Measurements from ENCODE around the gene USP21. TPM values are rescaled to one million over a fixed set of nuclear protein-coding genes. Genes with fewer than 3 reads are reported as not detected.
A peak's percentile ranks its signal among the peaks of the same experiment; 100 is the strongest.
"Not testable (repeated sequence)": the region's sequence is repeated elsewhere in the genome, so short reads cannot be mapped to it uniquely, and the experiment has no call there.

USP21 gene
- total RNA-seq, 6 experiments from 2014 or later: 6.9 to 11.1 (median 8.8) TPM

DNA sequence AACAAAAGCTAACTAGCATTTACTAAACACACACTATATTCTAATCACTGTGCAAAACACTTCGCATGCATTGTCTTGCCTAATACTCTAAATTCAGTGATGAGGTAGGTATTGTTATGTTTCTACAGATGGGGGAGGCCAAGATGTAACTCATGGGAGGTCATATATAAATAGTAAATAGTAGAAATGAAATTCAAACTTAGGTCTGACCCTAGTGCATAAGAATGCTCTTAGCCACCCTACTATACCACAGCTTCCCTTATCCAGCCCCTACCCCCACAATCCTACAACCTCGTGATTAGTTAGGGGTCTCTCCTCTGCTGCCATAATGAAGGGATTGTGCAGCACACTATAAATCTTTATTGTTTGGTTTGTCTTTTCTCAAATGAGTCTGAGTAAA, 44.7 kb upstream of the USP21 start:
- intact Hi-C loops (cut with DNase I): no loop called here
- TF ChIP-seq, protein P1, sequence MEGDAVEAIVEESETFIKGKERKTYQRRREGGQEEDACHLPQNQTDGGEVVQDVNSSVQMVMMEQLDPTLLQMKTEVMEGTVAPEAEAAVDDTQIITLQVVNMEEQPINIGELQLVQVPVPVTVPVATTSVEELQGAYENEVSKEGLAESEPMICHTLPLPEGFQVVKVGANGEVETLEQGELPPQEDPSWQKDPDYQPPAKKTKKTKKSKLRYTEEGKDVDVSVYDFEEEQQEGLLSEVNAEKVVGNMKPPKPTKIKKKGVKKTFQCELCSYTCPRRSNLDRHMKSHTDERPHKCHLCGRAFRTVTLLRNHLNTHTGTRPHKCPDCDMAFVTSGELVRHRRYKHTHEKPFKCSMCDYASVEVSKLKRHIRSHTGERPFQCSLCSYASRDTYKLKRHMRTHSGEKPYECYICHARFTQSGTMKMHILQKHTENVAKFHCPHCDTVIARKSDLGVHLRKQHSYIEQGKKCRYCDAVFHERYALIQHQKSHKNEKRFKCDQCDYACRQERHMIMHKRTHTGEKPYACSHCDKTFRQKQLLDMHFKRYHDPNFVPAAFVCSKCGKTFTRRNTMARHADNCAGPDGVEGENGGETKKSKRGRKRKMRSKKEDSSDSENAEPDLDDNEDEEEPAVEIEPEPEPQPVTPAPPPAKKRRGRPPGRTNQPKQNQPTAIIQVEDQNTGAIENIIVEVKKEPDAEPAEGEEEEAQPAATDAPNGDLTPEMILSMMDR (IDR thresholded peaks at IDR 0.05): no peak
- no peak for TF ChIP-seq POLR2A (IDR thresholded peaks at IDR 0.05)
- H3K9me3 ChIP-seq: no peaks in the 10 kb centered on the region
- no peak for ATAC-seq
- H3K27me3 ChIP-seq: no peaks in the 10 kb centered on the region
- no peak for DNase-seq
- peaks cover 0 to 46% (median 14%) of the 10 kb centered on the region in 4 donors for H3K4me1 ChIP-seq
- 75% methylated on average over 2 of the region's 2 CpGs for WGBS (ENCODE audit: insufficient coverage, low coverage, low lambda C conversion rate, missing lambda C conversion rate)
- no peak overlapping the region for H3K27ac ChIP-seq
- H3K36me3 ChIP-seq: peaks cover 0 to under 1% (median 0%) of the 10 kb centered on the region in 4 donors
- no peak overlapping the region for H3K4me3 ChIP-seq

DNA sequence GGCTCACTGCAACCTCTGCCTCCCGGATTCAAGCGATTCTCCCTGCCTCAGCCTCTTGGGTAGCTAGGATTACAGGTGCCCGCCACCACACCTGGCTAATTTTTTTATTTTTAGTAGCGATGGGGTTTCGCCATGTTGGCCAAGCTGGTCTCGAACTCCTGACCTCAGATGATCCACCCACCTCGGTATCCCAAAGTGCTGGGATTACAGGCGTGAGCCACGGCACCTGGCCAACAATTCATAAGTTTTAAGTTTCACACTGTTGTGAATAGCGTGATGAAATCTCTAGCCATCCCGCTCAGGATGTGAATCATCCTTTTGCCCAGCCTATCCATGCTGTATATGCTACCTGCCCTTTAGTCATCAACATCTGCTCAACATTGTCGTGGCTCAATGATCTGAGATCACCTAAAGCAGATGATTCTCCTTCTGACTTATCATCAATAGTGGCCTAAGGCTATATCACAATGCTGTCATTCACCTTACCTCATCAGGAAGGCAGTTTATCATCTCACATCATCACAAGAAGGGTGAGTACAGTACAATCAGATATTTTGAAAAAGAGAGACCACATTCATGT, 44.1 kb upstream of the USP21 start:
- Histone ChIP-seq H3K27me3 (no peaks in the 10 kb centered on the region), H3K9me3 (no peaks in the 10 kb centered on the region), H3K4me1 (peaks cover 0 to 50% (median 17%) of the 10 kb centered on the region in 4 donors), H3K36me3 (peaks cover 0 to 7% (median 3%) of the 10 kb centered on the region in 4 donors), H3K4me3 (no peak overlapping the region), H3K27ac (no peak overlapping the region)
- DNase-seq (no peak), ATAC-seq (peak in 1 of 4 donors; percentile 12)
- no peak for TF ChIP-seq POLR2A (IDR thresholded peaks at IDR 0.05)
- TF ChIP-seq, protein P1 (IDR thresholded peaks at IDR 0.05): no peak
- intact Hi-C loops (cut with DNase I): no loop called here
- 56% methylated on average over 12 of the region's 12 CpGs for WGBS (ENCODE audit: insufficient coverage, low coverage, low lambda C conversion rate, missing lambda C conversion rate)

DNA sequence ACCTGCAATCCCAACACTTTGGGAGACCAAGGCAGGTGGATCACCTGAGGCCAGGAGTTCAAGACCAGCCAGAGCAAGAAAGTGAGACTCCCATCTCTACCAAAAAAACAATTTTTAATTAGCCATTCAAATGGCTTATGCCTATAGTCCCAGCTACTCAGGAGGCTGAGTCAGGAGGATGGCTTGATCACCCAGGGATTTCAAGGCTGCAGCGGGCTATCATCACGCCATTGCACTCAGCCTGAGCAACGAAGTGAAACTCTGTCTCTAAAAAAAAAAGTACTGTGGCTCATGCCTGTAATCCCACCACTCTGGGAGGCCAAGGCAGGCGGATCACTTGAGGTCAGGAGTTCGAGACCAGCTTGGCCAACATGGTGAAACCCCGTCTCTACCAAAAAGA, 43.3 kb upstream of the USP21 start:
- peaks cover 0 to 15% (median 9%) of the 10 kb centered on the region in 4 donors for H3K36me3 ChIP-seq
- DNase-seq; H3K27me3 ChIP-seq; H3K27ac ChIP-seq; ATAC-seq; intact Hi-C loops (cut with DNase I); H3K4me3 ChIP-seq; H3K9me3 ChIP-seq: not testable (repeated sequence)
- WGBS (ENCODE audit: insufficient coverage, low coverage, low lambda C conversion rate, missing lambda C conversion rate): 87% methylated on average over 3 of the region's 6 CpGs
- H3K4me1 ChIP-seq: peaks cover 0 to 50% (median 19%) of the 10 kb centered on the region in 4 donors

DNA sequence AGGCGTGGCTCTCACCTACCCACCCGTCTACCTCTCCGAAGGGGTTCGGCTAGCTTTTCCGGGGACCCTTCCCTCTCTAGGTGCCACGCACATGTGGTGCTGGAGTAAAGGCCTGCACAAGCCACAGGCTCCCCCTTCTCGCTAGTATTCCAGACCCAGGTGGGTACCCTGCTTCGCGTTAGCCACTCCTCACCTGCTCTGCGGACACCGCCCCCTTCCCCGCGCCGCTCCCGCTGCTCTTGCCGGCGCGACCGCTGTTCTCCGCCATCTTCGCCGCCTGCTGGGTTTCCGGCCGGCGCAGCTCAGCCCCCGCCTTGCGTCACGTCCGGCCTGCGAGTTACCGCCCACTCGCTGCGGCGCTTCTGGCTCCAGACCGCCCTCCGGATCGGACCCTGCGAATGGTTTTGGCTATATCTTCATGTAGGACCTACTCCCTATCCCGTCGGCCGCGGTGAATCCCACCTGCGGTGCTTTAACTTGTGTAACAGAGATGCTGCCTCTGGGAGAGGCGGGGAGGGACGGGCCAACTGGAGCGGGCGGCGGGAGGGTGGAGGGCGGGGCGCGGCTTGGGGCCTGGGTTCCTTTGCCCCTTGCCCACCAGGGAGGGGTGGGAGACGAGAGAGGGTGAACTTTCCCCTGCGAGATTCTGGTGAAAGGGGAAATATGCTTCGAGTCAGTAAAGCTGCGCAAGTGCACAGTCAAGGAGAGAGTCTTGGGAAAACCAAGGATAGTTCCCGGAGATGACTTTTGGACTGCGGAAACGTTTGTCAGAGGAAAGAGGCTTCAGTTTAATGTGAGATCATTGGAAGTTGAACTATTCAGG, 41.3 kb upstream of the USP21 start, which contains the start of the genes NIT1 and PFDN2:
Gene NIT1, plus strand, starts transcription at position 347 of the 823 bp plus-strand sequence. Its CDS starts 72 bp downstream, at position 419.
Gene PFDN2, minus strand, starts transcription at position 279 of the 823 bp plus-strand sequence. Its CDS starts 11 bp downstream, at position 268.
- under 1% methylated on average over 32 of the region's 58 CpGs for WGBS (ENCODE audit: insufficient coverage, low coverage, low lambda C conversion rate, missing lambda C conversion rate)

More for the DNA sequence above, 41.3 kb upstream of the USP21 start, which contains the start of the genes NIT1 and PFDN2:
- TF ChIP-seq POLR2A (IDR thresholded peaks at IDR 0.05): peak; percentile 96
- TF ChIP-seq, protein P1 (IDR thresholded peaks at IDR 0.05): no peak
- Histone ChIP-seq H3K4me3 (peak within 1 kb of the TSS; percentile 89 to 100 (median 99)), H3K9me3 (no peaks in the 10 kb centered on the region), H3K4me1 (peaks cover 0 to 50% (median 19%) of the 10 kb centered on the region in 4 donors), H3K27me3 (no peaks in the 10 kb centered on the region), H3K27ac (peak within 1 kb of the TSS; percentile 88 to 95 (median 90)), H3K36me3 (peaks cover 0 to 35% (median 26%) of the 10 kb centered on the region in 4 donors)
- ATAC-seq (peak; percentile 86 to 90 (median 88)), DNase-seq (peak; percentile 91 to 92 (median 91))
- intact Hi-C loops (cut with DNase I): no loop called here
